CD4-positive, alpha-beta T cell treated with Interleukin-12 subunit alpha and Interleukin-12 subunit beta, for 1 hour (primary cell): ENCODE results near the gene CYB5R2.

Experiments
- DNase-seq: peaks from one replicate; pipeline ENCODE4 v3.0.0-alpha.2; 2020

CYB5R2 gene

DNA sequence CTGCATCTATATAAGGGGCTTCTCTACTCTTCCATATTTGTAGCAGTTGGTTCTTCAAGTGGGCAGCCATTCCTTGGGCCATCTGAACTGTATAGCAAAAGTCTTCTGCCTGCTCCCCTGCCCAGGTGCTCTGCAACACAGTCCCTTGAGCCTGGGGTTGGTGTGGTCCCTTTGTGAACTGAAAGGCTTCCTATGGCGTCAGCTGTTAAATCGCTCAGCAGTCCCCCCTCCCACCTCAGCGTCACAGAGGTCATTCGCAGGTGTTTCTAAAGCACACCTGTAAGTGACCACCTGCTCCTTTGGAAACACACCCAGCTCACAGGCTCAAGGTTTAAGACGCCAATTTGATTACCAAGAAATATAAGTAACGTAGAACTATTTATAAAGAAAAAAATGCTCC, 37.0 kb downstream of the CYB5R2 start:
- no peak for DNase-seq

- no peak for DNase-seq
Measured at GRCh38 chr11:7635708-7636107, 37.6 kb downstream of the CYB5R2 start.

- no peak for DNase-seq
Measured at GRCh38 chr11:7635137-7635536, 38.2 kb downstream of the CYB5R2 start.

GRCh38 chr11:7632211-7632610, 41.1 kb downstream of the CYB5R2 start:
- DNase-seq, result no peak

DNA sequence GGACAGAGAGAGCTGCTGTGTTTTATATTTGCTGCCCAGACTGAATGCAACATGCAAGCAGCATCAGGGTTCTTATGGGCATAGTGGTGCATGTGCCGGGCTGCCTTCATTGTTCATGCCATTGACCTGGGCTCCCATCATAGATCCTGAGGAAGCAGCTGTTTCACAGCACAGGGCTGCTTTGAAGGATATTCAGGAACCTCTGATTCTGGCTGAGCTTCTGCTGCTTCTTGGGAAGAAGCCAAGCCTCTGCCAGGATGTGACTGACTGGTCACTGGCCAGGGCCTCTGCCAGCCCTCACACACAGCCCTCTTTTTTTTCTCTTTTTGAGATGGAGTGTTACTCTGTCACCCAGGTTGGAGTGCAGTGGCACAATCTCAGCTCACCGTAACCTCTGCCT, 43.3 kb downstream of the CYB5R2 start:
- DNase-seq, result no peak

DNA sequence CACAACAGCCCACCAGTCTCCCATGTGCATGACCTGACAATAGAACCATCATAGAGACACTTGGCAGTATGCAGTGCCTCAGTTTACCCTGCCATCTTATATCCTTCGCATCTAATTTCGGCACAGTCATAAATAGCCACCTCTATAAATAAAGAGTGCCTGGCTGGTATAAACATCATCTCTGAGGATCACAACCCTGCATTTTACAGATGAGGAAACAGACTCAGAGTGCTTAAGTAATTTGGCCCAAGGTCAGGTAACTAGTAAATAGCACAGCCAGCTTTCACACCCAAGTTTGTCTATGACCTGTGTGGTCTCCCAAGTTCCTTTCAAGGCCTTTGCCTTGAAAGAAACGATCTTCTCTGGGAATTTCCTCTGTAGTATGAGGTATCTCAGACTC, 44.6 kb downstream of the CYB5R2 start:
- no peak for DNase-seq

DNA sequence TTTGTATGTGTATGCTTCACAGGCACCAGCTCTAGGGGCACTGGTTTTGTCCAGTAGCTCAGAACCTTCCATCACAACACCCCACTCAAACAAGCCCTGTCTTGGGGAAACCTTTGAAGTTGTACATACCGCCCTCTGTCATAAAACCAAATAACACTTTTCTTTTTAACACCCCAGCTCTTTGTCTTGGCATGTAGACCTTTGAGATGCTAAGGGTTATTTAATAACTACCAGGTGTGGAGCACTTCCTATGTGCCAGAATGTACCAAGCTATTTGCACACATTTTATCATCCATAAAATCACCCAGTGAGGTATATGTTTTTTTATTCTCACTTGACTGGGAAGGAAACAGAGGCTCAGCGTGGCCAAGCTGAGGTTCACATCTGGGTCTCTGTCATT, 50.6 kb downstream of the CYB5R2 start:
- no peak for DNase-seq

GRCh38 chr11:7621554-7621953, 51.7 kb downstream of the CYB5R2 start:
- DNase-seq, result no peak

DNA sequence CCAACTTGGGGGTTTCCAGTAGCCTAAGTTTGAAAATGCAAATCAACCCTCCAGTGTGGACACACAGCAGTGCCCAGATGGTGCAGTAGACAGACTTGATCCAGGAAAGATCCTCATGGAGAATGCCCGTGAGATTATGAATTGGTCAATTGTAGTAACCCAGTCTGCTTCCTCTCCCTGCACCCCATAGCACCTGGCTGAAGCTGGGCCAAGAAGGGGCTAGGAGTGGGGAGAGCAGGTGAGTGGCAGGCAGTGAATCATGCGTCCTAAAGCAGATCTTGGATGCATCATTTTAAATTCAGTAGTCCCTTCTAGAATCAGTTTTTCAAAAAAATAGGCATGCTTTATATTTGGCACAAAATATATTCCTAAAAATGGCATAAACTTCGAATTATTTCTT, 52.2 kb downstream of the CYB5R2 start:
- no peak for DNase-seq

GRCh38 chr11:7619322-7619721, 54.0 kb downstream of the CYB5R2 start:
- DNase-seq, result no peak

DNA sequence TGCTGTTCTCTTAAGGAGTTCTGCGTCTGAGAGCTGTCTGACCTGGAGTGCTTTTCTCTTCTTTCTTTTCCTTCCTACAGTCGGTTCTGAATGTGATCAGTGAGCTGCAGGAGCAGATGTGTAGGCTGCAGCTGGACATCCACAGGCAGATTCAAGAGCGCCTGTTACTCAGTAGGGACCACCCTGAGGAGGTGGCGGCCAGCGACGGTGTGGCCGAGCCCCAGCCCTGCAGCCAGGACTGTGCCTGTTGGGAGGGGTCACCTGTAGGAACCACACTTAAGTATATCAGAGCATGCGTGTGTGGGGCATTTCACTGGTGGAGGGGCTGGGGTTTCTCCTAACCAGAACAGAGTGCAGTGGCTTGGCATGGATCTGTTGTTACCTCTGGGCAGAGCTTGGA, 56.3 kb downstream of the CYB5R2 start:
- DNase-seq, result no peak
